Left cardiac atrium (tissue), 4 donors: ENCODE data around the gene MAD2L1BP. TPM values are rescaled to one million over a fixed set of nuclear protein-coding genes. Genes with fewer than 3 reads are reported as not detected.
"Not testable (repeated sequence)": the region's sequence is repeated elsewhere in the genome, so short reads cannot be mapped to it uniquely, and the experiment has no call there.

ENCODE experiments used
- ATAC-seq, 2 donors: fragments of 200-7000 bp; cut with Tn5 transposase; one replicate each; pipeline ENCODE4 v1.9.1; 2020; ENCODE audit warnings: mild to moderate bottlenecking in 2 of 2, moderate library complexity in 2 of 2
- DNase-seq: peaks from one replicate; pipeline ENCODE4 v3.0.0-alpha.2; 2020
- intact Hi-C, 2 donors: fragments of 100-400 bp; cut with DNase I; formaldehyde crosslinking; loops; one replicate each; pipeline versions ENCODE4 v1.14.1 to v1.15.1; 2022 to 2023
- total RNA-seq, 2 donors: library from RNA; stranded (reverse); fragmentation: NEBNext Ultra II Directional; extraction: Animal tissue kit (Norgen Biotek cat#: 25700); gene quantifications; one replicate each; pipeline ENCODE4 v1.2.1, GENCODE V29; 2021
- donor health status: DM: no; HTN: yes; CAD: no.
- donor health status: DM: no; HTN: yes; CAD: no; lungs with severe emphysema.
- donor health status: DM: yes; HTN: yes; CAD: no.
- donor health status: Dilated cardiomyopathy.

Gene MAD2L1BP
- total RNA-seq, 2 donors from 2014 or later: 21.4 to 32.3 TPM

DNA sequence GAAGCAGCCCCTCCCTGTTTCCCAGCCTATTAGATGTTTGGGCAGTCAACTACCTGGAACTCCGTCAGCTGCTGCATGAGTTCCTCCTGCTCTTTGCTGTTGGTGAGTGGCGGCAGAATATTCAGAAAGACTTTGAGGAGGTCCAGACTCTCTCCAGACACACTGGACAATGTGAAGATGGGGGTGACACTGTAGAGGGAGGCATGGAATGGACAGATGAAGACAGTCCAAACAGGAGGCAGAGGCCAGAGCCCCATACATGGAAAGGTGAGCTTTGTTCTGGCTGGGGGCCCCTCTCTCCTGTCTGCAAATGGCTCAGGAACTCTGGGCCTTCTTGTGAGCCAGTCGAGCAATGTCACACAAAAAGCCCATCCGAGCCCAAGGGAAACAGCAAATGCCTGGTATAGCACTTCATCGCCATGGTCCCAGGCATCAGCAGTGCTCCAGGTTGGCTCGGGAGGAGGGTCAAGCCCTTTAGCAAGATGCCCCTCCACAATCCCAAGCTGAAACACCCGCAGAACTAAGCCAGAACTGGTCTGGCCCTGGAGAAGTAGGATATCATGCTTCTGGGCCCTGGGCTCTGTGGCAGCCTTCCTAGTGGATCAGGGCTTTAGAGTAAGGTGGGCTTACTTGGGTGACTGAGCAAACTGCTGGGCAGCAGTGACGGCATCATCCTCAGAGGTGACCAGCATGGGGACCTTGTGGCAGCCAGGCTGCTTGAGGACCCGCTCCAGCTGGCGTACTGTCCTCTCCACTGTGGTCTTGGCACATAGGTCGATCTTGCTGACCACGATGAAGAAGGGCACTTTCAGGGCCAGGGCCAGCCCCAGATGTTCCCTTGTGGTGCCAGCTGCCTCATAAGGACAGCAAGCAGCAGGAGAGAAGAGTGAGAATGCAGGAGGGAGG lies 11.5 kb upstream of the MAD2L1BP start:
- ATAC-seq (no peak), DNase-seq (no peak)
- intact Hi-C loops: no loop called here

DNA sequence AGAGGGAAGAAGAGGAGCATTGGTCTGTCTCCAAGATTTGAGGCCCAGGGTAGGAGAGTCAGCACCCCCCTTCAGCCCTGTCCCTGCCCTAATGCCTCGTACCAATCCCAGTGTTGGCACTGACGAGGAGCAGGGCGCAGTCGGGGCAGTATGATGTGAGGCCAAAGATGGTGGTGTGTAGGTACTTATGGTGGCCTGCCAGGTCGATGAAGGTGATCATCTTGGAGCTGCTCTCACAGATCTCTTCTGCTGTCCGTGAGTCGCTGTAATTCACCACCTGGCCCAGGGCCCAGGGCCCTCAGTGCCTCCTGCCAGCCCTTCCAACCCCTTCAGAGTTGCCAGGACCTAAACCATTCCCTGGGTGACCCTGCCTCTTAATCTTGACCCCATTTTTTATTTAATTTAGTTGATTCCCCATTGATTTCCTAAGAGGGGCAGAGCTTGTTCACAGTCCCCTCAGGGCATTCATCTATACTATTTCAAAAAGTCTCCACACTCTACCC lies 10.8 kb upstream of the MAD2L1BP start:
- DNase-seq (no peak), ATAC-seq (no peak)
- intact Hi-C loops: no loop called here

DNA sequence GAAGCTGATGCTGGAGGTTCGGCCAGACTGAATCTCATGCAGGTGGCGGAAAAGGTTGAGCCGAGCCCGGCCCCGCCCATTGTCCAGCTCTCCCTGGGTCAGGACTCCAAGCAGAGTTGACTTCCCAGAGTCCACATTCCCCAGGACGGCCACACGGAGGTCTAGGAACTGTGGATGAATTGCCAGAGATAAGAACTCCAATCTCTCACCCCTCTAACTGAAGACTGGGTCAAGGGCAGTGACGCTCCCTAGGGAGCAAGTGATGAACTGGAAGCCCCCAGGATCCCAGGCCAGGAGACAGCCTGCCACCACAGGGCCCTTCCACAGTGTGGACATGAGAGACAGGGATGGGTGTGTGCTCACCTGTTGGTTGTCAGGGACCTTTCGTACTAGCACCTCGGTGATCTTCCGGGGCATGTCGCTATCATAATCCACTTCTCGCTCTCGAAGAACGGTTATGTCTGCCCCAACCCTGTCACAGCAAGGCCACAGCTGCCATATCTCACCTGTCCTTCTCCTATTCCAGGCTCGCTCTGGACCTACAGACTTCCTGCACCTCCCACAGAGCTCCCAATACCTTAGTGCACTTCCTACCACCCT lies 10.1 kb upstream of the MAD2L1BP start:
- ATAC-seq (no peak), DNase-seq (no peak)
- intact Hi-C loops: no loop called here

DNA sequence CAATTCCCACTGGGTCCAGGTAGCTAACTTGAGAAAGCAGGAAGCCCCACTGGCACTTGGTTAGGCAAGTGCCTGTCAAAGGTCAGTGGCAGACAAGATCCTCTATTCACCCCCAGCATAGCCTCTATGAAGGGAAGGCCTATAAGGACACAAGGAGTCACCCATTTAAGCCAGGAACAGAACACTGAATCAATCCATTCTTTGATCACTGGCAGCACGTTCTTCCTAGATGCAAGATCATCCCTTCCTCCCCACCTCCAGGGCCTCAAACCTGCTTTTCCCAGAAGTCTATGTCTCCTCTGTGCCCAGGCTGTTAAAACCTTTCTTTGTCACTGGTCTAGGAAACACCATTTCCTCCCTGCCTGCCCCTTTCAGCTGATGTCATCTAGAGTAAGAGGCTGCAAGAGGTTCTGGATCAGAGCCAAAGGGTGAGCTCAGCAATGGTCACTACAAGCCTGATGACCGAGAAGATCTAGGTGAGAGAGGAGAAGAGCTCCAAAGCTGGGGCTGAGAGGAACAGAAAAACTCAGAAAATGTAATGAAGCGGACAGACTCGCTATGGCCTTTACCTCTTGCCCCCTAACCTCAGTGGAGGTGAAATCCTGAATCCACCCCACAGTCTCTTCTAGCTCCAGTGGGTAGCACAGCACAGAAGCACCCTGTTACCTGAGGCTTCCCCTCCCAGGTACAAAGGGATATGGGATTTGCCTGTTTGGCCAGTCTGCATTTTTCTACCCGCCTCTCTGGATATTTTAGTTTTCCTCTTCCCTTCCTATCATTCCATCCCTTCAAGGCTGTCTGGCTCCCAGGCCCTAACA lies 8.4 kb upstream of the MAD2L1BP start:
- peak in 1 of 2 donors; percentile 10 for ATAC-seq
- intact Hi-C loops: no loop called here

DNA sequence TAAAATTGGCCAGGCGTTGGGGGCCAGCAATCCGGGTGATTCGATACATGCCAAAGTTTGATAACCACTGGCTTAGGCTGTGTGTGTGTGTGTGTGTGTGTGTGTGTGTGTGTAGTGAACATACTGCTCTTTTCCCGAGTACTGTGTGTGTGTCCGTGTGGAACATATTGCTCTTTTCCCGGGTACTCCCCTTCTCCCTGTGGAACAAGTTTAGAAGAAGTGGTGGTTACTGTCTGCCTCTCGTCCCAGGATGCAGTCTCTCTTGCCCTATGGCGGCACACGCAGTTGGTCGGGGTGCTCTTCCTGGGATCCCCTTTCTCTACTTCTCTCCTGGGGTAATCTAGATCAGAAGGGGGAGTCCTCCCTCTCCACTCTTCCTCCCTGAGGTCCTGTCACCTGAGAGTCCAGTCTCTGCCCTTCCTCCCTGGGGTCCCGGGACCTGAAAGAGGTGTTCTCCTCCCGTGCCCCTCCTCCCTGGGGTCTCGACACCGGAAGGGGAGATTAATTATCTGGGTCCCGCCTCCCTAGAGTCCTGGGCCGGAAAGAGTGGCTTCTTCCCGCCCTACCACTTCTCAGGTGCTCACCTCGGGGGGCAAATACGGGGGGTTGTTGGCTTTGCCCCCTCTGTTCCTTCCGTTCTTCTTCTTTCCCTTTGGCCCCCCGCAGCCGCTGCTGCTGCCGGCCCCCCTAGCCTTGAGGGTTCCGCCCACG lies 7.1 kb upstream of the MAD2L1BP start:
- intact Hi-C loops: no loop called here
- peak; percentile 60 for DNase-seq
- ATAC-seq: peak; percentile 9 to 12

More for the DNA sequence above, 8.4 kb upstream of the MAD2L1BP start:
- DNase-seq: peak; percentile 88

DNA sequence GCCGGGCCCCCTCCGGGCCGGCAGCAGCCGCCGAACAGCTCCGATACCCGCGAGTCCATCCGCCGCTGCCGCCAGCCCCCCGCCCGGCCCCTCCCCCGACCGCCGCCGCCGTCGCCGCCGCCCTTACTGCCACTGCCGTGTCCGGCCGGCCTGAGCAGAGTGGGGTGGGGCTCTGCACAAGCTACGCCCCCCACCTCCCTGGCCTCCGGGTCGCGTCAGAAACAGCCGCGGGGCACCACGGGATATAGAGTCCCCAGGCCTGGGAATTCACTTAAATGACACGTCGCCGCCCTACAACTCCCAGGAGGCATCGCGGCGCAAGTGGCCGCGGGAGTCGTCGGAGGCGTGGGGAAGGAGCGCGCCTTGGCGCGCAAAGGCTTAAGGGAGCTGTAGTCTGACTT lies 6.5 kb upstream of the MAD2L1BP start, which contains the start of gene GTPBP2:
Gene GTPBP2 (minus strand): TSS at position 161 of the 401 bp plus-strand sequence. CDS start 102 bp downstream, at position 59.
- intact Hi-C loops: no loop called here
- DNase-seq (peak; percentile 99), ATAC-seq (peak; percentile 95)

DNA sequence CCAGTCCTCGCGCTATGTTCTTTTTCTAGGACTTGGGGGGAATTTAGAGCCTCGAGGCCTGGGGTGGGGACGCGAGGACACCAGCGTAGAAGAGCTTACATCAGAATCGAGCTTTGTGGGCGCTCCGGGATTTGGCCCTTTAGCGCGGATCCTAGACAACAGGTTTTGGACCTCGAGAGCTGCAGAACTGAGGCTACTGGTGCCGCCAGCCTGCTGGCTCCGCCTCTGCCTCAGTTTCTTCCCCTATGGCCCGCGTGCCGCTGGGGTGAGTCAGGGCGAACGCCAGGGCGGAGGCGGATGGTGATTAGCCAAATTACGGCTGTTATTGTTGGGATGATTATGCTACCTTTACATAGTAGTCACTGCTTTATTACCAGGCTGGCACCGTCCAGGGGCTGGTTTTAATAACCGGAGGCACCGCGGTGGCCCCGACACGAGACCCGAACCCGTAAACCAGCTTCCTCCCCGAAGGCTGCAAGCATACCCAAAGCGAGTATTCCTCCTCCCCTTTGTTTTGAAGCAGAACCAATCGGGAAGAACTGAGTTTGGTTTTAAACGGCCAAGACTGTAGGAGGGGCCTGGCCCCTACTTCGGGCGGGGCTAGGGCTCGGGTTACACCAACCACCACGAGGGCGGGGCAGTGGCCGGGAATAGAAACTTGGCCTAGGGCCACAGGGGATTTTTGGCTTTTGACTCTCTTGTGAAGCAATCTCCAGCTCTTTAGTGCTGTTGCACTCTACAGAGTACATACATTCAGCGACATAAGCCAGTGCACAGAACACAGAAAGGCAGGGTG lies 5.9 kb upstream of the MAD2L1BP start:
- DNase-seq (peak; percentile 96), ATAC-seq (peak; percentile 90 to 92)
- intact Hi-C loops: no loop called here

DNA sequence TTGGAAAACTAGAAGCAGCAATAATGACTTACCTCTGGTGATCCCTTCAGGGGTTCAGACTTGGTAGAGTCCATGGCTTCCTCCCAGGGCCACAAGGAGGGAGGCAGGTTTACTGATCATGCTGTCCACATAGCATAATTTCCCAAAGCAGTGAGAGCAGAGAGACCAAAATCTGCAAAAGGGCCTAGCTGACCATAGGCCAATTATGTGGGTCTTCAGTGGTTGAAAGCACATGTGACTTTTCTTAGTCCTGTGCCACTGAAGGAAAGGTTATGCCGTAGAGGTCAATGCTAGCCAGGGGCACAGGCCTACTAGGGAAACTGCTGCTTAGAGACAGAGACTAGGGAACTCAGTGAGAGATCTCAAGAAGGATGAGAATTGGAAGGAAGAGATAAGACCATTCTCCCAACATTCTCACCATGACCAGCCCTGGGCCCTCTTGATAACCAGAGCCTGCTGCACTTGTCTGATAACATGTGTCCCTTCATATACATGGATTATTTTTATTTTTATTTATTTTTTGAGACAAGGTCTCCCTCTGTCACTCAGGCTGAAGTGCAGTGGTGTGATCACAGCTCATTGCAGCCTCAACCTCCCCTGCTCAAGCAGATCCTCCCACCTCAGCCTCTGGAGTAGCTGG lies 4.5 kb upstream of the MAD2L1BP start:
- ATAC-seq (no peak), DNase-seq (no peak)
- intact Hi-C loops: no loop called here

DNA sequence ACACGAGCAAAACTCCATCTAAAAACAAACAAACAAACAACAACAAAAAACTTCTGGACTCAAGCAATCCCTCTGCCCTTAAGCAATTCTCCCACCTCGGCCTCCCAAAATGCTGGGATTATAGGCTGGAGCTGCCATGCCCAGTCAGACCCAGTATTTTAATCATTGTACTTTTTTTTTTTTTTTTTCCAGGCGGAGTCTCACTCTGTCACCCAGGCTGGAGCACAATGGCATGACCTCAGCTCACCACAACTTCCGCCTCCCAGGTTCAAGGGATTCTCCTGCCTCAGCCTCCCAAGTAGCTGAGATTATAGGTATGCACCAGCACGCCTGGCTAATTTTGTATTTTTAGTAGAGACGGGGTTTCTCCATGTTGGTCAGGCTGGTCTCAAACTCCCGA lies 2.6 kb upstream of the MAD2L1BP start:
- ATAC-seq, intact Hi-C loops, DNase-seq: not testable (repeated sequence)

DNA sequence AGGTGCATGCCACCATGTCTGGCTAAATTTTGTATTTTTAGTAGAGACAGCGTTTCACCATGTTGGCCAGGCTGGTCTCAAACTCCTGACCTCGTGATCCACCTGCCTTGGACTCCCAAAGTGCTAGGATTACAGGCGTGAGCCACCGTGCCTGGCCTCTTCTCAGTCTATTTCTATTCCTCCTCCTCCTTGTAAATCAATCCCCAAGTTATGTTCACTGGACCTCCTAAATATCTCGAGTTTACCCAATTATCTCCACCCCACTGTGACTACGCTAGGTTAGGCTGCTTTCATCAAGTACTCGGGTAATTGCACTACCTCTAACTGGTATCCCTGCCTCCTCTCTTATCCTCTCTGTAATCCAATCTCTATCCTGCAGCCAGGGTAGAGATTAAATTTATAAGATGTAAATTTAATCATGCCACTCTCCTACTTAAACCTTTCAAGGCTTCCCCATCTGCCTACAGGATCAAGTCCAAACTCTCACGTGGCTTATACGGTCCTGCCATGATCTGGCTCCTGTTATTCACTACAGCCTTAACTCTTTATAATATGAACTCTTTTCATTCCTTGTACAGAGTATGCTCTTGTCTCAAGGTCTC lies 837 bp upstream of the MAD2L1BP start:
- intact Hi-C loops: no loop called here
- no peak for ATAC-seq
- no peak for DNase-seq

DNA sequence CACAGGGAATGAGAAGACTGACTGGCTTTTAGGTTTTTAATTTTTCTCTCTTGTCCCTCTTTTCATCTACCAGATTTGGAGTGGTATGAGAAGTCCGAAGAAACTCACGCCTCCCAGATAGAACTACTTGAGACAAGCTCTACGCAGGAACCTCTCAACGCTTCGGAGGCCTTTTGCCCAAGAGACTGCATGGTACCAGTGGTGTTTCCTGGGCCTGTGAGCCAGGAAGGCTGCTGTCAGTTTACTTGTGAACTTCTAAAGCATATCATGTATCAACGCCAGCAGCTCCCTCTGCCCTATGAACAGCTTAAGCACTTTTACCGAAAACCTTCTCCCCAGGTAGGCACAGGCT lies 644 bp downstream of the MAD2L1BP start:
- peak; percentile 6 to 32 for ATAC-seq
- DNase-seq: no peak
- intact Hi-C loops: no loop called here

GRCh38 chr6:43639984-43640800 lies 4.6 kb downstream of the MAD2L1BP start:
- DNase-seq (no peak), ATAC-seq (no peak)
- intact Hi-C loops: no loop called here

GRCh38 chr6:43644940-43645612 lies 9.4 kb downstream of the MAD2L1BP start, which contains the start of gene RSPH9:
TSS of gene RSPH9 (plus strand) at chr6:43645036. CDS start at chr6:43645099, 63 bp downstream.
- ATAC-seq (peak; percentile 86 to 94), DNase-seq (peak; percentile 81)
- intact Hi-C loops: no loop called here

GRCh38 chr6:43645613-43645964 lies 9.9 kb downstream of the MAD2L1BP start:
- DNase-seq (no peak), ATAC-seq (peak in 1 of 2 donors; percentile 29)
- intact Hi-C loops: no loop called here

DNA sequence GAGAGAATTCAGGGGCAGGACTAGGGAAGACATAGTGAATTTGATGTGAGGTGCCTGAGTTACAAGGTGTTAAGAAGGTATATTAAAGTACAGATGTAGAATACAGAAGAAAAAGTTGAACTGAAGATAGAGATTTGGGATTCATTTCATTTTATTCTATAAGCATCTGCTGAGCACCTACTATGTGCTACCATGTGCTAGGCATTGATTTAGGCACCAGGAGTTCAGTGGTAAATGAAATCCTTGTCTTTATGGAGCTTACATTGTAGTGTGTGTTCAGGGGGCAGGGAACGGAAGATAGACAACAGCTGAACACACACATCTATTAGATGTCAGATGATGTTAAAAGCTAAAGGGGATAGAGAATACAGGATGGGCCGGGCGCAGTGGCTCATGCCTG lies 12.0 kb downstream of the MAD2L1BP start:
- DNase-seq (no peak), ATAC-seq (no peak)
- intact Hi-C loops: no loop called here

DNA sequence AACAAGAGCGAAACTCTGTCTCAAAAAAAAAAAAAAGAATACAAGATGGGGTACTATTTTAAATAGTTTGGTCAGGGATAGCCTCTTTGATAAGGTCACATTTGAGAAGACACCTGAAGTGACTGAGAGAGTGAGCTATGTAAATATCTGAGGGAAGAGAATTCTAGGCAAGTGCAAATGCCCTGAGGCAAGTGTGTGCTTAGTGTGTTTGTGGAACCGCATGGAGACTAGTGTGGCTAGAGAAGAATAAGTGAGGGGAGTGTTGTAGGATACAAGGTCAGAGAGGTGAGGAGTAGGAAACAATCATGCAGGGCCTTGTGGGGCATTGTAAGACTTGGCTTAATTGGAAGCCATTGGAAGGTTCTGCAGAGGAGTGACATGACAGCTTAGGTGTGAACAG lies 12.6 kb downstream of the MAD2L1BP start:
- intact Hi-C loops: no loop called here
- no peak for ATAC-seq
- no peak for DNase-seq
